Neuronal stem cell (in vitro differentiated cells): Measurements from ENCODE around the gene CACNA1C.

Experiments
- DNase-seq: peaks from one replicate; pipeline ENCODE4 v3.0.0-alpha.2; 2013; ENCODE audit warnings: low spot score
- H2AFZ ChIP-seq: one replicate; pipeline ENCODE4 v1.6.1; 2013; ENCODE audit warnings: mild to moderate bottlenecking, low read length, inconsistent platforms
- H2AK5ac ChIP-seq: 2 replicates; pipeline ENCODE4 v1.6.1; 2013; ENCODE audit warnings: low read depth, mild to moderate bottlenecking, inconsistent platforms, low read length, moderate library complexity, mixed read lengths
- H2BK120ac ChIP-seq: 2 replicates; pipeline ENCODE4 v1.6.1; 2013; ENCODE audit warnings: low read depth, mild to moderate bottlenecking, inconsistent platforms, low read length, moderate library complexity, mixed read lengths
- H2BK12ac ChIP-seq: one replicate; pipeline ENCODE4 v1.6.1; 2013; ENCODE audit warnings: low read length, inconsistent platforms
- H2BK15ac ChIP-seq: 2 replicates; pipeline ENCODE4 v1.6.1; 2013; ENCODE audit warnings: mild to moderate bottlenecking, low read length, inconsistent platforms, mixed read lengths
- H2BK5ac ChIP-seq: one replicate; pipeline ENCODE4 v1.6.1; 2013; ENCODE audit warnings: inconsistent platforms, mild to moderate bottlenecking, low read length, moderate library complexity
- H3K14ac ChIP-seq: one replicate; pipeline ENCODE4 v1.6.1; 2013; ENCODE audit warnings: low read length, inconsistent platforms
- H3K18ac ChIP-seq: 2 replicates; pipeline ENCODE4 v1.6.1; 2013; ENCODE audit warnings: low read length, inconsistent platforms
- H3K23ac ChIP-seq: 2 replicates; pipeline ENCODE4 v1.6.1; 2013; ENCODE audit warnings: low read depth, mild to moderate bottlenecking, mixed read lengths, low read length, inconsistent platforms; ENCODE audit not compliant: poor library complexity
- H3K27ac ChIP-seq: replicated peaks from 3 replicates; pipeline ENCODE4 v1.5.1; 2013; ENCODE audit warnings: low read length, inconsistent platforms
- H3K27me3 ChIP-seq, 3 experiments: 2 replicates each; pipeline ENCODE4 v1.6.1; 2013; ENCODE audit warnings: low read length in 3 of 3, mild to moderate bottlenecking in 2 of 3, inconsistent platforms in 1 of 3, low read depth in 1 of 3, mixed read lengths in 1 of 3, moderate library complexity in 1 of 3; ENCODE audit not compliant: control insufficient read depth in 3 of 3, insufficient read depth in 3 of 3
- H3K36me3 ChIP-seq, 2 donors: replicated peaks in 1 of 2; 2 replicates each; pipeline ENCODE4 v1.6.1; 2013; ENCODE audit warnings: low read length in 2 of 2; ENCODE audit not compliant: control insufficient read depth in 2 of 2, insufficient read depth in 2 of 2
- H3K4ac ChIP-seq: 2 replicates; pipeline ENCODE4 v1.6.1; 2013; ENCODE audit warnings: inconsistent platforms, mild to moderate bottlenecking, low read length, moderate library complexity
- H3K4me1 ChIP-seq, 2 donors: 1 replicate in 1 of 2; 2 replicates in 1 of 2; pipeline ENCODE4 v1.6.1; 2013; ENCODE audit warnings: low read length in 2 of 2, low read depth in 1 of 2; ENCODE audit not compliant: control insufficient read depth in 2 of 2, insufficient read depth in 1 of 2
- H3K4me2 ChIP-seq: one replicate; pipeline ENCODE4 v1.6.1; 2013; ENCODE audit warnings: mild to moderate bottlenecking, low read length, inconsistent platforms; ENCODE audit not compliant: insufficient read depth, poor library complexity, severe bottlenecking
- H3K4me3 ChIP-seq, 2 donors: 2 replicates each; pipeline ENCODE4 v1.5.1; 2013; ENCODE audit warnings: low read length in 2 of 2, mild to moderate bottlenecking in 2 of 2, inconsistent platforms in 1 of 2, moderate library complexity in 1 of 2
- H3K79me1 ChIP-seq: one replicate; pipeline ENCODE4 v1.6.1; 2013; ENCODE audit warnings: low read depth, mild to moderate bottlenecking, inconsistent platforms, low read length, moderate library complexity
- H3K9ac ChIP-seq: one replicate; pipeline ENCODE4 v1.6.1; 2013; ENCODE audit warnings: mild to moderate bottlenecking, low read depth, low read length, inconsistent platforms; ENCODE audit not compliant: poor library complexity
- H3K9me3 ChIP-seq, 2 donors: replicated peaks in 1 of 2; 2 replicates each; pipeline versions ENCODE3 to v1.6.1; 2013; ENCODE audit warnings: low read length in 2 of 2, mild to moderate bottlenecking in 2 of 2, inconsistent platforms in 1 of 2, low read depth in 1 of 2, mixed read lengths in 1 of 2, moderate library complexity in 1 of 2; ENCODE audit not compliant: control insufficient read depth in 2 of 2, insufficient read depth in 1 of 2
- H4K8ac ChIP-seq: one replicate; pipeline ENCODE4 v1.6.1; 2013; ENCODE audit warnings: low read depth, mild to moderate bottlenecking, inconsistent platforms, low read length, moderate library complexity
- H4K91ac ChIP-seq: one replicate; pipeline ENCODE4 v1.6.1; 2013; ENCODE audit warnings: low read length, low read depth, mild to moderate bottlenecking, inconsistent platforms; ENCODE audit not compliant: poor library complexity
- WGBS, 2 donors: extraction: QIAGEN DNeasy Blood & Tissue Kit; methylation state at CpG; one replicate each; pipeline ENCODE4 v1.1.7; 2013; ENCODE audit warnings: missing lambda C conversion rate in 2 of 2, mixed read lengths in 1 of 2; ENCODE audit not compliant: insufficient read length in 2 of 2, insufficient replicate concordance in 1 of 2; ENCODE audit errors: extremely low coverage in 2 of 2; 5-methylcytosine and 5-hydroxymethylcytosine counted together

Gene CACNA1C

GRCh38 chr12:2140858-2141519, 88.2 kb downstream of the CACNA1C start:
- no peaks in the 10 kb centered on the region for H3K79me1 ChIP-seq
- H3K4ac ChIP-seq = no peak overlapping the region
- peaks cover 0 to 5% (median 0%) of the 10 kb centered on the region in 3 experiments for H3K27me3 ChIP-seq
- H4K91ac ChIP-seq = no peak overlapping the region
- no peak overlapping the region for H3K23ac ChIP-seq
- H2AK5ac ChIP-seq = no peak overlapping the region
- DNase-seq = no peak
- no peak overlapping the region for H3K14ac ChIP-seq
- H4K8ac ChIP-seq = no peak overlapping the region
- no peak overlapping the region for H3K4me3 ChIP-seq
- H2BK120ac ChIP-seq = no peak overlapping the region
- H3K4me1 ChIP-seq = peaks cover 0 to 6% of the 10 kb centered on the region in 2 donors
- no peak overlapping the region for H2BK15ac ChIP-seq
- no peak overlapping the region for H2BK5ac ChIP-seq
- no peaks in the 10 kb centered on the region for H3K9me3 ChIP-seq
- H3K27ac ChIP-seq = no peak overlapping the region
- H3K36me3 ChIP-seq = no peaks in the 10 kb centered on the region
- H2BK12ac ChIP-seq = no peak overlapping the region
- H3K9ac ChIP-seq = no peak overlapping the region
- H2AFZ ChIP-seq = no peak overlapping the region
- no peak overlapping the region for H3K18ac ChIP-seq
- no CpG with 5 or more reads among the region's 9 CpGs for WGBS, 2 donors
- no peak overlapping the region for H3K4me2 ChIP-seq

GRCh38 chr12:2142068-2142467, 89.3 kb downstream of the CACNA1C start:
- H3K9ac ChIP-seq = no peak overlapping the region
- no peaks in the 10 kb centered on the region for H3K9me3 ChIP-seq
- no peak overlapping the region for H2BK15ac ChIP-seq
- no peak overlapping the region for H2AK5ac ChIP-seq
- no peak for DNase-seq
- H3K4me1 ChIP-seq = peaks cover 0 to 2% of the 10 kb centered on the region in 2 donors
- no peak overlapping the region for H4K91ac ChIP-seq
- no peak overlapping the region for H3K4me3 ChIP-seq
- H3K79me1 ChIP-seq = no peaks in the 10 kb centered on the region
- no peak overlapping the region for H2BK120ac ChIP-seq
- no peak overlapping the region for H2AFZ ChIP-seq
- no peak overlapping the region for H2BK12ac ChIP-seq
- WGBS, 2 donors = no CpG with 5 or more reads among the region's 10 CpGs
- H2BK5ac ChIP-seq = no peak overlapping the region
- no peak overlapping the region for H3K14ac ChIP-seq
- H3K23ac ChIP-seq = peak overlapping the region; percentile 26
- H3K27ac ChIP-seq = no peak overlapping the region
- no peaks in the 10 kb centered on the region for H3K36me3 ChIP-seq
- H3K4ac ChIP-seq = no peak overlapping the region
- peaks cover 0 to 5% (median 0%) of the 10 kb centered on the region in 3 experiments for H3K27me3 ChIP-seq
- H3K4me2 ChIP-seq = no peak overlapping the region
- H3K18ac ChIP-seq = no peak overlapping the region
- H4K8ac ChIP-seq = no peak overlapping the region

- Histone ChIP-seq H3K4me3 (no peak overlapping the region), H3K27me3 (peaks cover 0 to 5% (median 0%) of the 10 kb centered on the region in 3 experiments), H2AK5ac (no peak overlapping the region), H4K91ac (no peak overlapping the region), H2BK5ac (no peak overlapping the region), H3K79me1 (no peaks in the 10 kb centered on the region), H2AFZ (no peak overlapping the region), H3K4ac (no peak overlapping the region), H3K4me1 (no peaks in the 10 kb centered on the region), H2BK15ac (no peak overlapping the region), H3K9ac (no peak overlapping the region), H3K23ac (no peak overlapping the region), H3K27ac (no peak overlapping the region), H3K9me3 (no peaks in the 10 kb centered on the region), H2BK12ac (no peak overlapping the region), H3K18ac (no peak overlapping the region), H3K36me3 (no peaks in the 10 kb centered on the region), H2BK120ac (no peak overlapping the region), H3K14ac (no peak overlapping the region), H3K4me2 (no peak overlapping the region), H4K8ac (no peak overlapping the region)
- no peak for DNase-seq
- WGBS, 2 donors = no CpG with 5 or more reads among the region's 1 CpG
These were observed 92.2 kb downstream of the CACNA1C start for GRCh38 chr12:2144951-2145350.

GRCh38 chr12:2145433-2145998, 92.7 kb downstream of the CACNA1C start:
- H2BK120ac ChIP-seq = no peak overlapping the region
- H3K4ac ChIP-seq = no peak overlapping the region
- no peak overlapping the region for H2BK15ac ChIP-seq
- H4K8ac ChIP-seq = no peak overlapping the region
- no peaks in the 10 kb centered on the region for H3K36me3 ChIP-seq
- no peak overlapping the region for H2AFZ ChIP-seq
- H3K9me3 ChIP-seq = no peaks in the 10 kb centered on the region
- no peak overlapping the region for H2BK5ac ChIP-seq
- no peaks in the 10 kb centered on the region for H3K79me1 ChIP-seq
- no peak overlapping the region for H3K4me3 ChIP-seq
- H3K9ac ChIP-seq = no peak overlapping the region
- no peak overlapping the region for H2BK12ac ChIP-seq
- H3K27me3 ChIP-seq = peaks cover 0 to 5% (median 0%) of the 10 kb centered on the region in 3 experiments
- DNase-seq = no peak
- no peak overlapping the region for H3K4me2 ChIP-seq
- no peak overlapping the region for H4K91ac ChIP-seq
- no peak overlapping the region for H3K27ac ChIP-seq
- no CpG with 5 or more reads among the region's 7 CpGs for WGBS, 2 donors
- no peak overlapping the region for H2AK5ac ChIP-seq
- H3K18ac ChIP-seq = no peak overlapping the region
- H3K23ac ChIP-seq = no peak overlapping the region
- H3K4me1 ChIP-seq = no peaks in the 10 kb centered on the region
- H3K14ac ChIP-seq = no peak overlapping the region
